NK-92 (cell line): ENCODE data around the gene CD101.
"Not testable (repeated sequence)": the region's sequence is repeated elsewhere in the genome, so short reads cannot be mapped to it uniquely, and the experiment has no call there.

Source experiments
- DNase-seq: peaks from one replicate; lab custom pipeline; 2025; ENCODE audit not compliant: unreplicated experiment; lab: John Stamatoyannopoulos, UW

Gene CD101, protein sequence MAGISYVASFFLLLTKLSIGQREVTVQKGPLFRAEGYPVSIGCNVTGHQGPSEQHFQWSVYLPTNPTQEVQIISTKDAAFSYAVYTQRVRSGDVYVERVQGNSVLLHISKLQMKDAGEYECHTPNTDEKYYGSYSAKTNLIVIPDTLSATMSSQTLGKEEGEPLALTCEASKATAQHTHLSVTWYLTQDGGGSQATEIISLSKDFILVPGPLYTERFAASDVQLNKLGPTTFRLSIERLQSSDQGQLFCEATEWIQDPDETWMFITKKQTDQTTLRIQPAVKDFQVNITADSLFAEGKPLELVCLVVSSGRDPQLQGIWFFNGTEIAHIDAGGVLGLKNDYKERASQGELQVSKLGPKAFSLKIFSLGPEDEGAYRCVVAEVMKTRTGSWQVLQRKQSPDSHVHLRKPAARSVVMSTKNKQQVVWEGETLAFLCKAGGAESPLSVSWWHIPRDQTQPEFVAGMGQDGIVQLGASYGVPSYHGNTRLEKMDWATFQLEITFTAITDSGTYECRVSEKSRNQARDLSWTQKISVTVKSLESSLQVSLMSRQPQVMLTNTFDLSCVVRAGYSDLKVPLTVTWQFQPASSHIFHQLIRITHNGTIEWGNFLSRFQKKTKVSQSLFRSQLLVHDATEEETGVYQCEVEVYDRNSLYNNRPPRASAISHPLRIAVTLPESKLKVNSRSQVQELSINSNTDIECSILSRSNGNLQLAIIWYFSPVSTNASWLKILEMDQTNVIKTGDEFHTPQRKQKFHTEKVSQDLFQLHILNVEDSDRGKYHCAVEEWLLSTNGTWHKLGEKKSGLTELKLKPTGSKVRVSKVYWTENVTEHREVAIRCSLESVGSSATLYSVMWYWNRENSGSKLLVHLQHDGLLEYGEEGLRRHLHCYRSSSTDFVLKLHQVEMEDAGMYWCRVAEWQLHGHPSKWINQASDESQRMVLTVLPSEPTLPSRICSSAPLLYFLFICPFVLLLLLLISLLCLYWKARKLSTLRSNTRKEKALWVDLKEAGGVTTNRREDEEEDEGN

DNA sequence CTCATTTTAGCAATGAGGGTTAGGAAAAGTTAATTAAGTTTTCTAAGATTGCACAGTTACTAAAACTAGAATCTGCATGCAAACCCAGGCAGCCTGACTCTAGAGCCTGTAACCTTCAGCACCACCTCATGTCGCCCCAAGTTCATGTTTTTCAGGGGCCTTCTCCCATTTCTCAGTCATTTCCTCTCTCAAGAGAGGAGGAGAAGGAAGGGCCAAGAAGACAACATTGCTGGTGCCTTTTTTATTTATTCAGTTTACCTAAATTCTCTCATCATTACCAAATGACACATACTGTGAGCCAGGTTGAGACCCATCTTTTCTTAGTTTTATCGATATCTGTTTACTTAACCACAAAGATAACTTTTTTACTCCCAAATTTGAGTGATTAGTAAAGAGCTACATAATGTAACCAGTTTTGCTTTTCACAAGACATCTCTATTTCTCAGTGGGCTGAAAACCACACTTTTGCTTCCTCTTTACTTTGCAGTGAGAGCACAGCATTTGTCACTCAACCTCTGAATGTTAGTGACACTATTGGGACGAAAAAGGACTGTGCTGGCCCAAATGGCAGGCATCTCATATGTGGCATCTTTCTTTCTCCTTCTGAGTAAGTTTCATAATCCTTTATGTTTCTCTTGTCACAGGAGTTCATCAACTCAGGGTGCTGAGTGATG is at the start of gene CD101:
TSS of gene CD101 (plus strand) at position 507 of the 674 bp plus-strand sequence. CDS start at position 565, 58 bp downstream.
- no peak for DNase-seq

DNA sequence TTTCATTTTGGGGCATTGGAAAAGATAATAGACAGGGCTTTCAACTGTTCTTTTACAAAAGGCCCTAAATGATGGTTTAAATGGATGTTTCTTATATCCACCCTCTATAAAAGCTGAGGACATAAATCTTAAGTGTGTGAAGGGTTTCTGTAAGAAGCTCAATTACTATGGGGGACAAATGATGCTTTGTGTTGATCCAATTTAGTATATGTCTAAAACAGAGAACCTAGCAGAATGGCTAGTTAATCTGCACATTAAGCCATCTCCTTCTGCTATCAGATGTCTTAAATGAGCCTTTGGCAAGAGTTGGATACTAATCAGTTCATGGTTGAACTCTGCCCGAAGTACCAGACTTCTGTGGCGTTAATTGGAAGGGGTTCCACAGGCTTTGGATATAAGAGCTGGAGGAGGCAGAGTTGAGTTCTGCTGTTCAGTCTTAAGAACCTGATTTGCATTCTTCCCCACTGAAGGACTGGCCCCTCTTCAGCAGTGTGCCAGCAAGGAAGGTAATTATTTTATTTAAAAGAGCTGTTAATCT is 48.8 kb upstream of the CD101 start:
- DNase-seq: no peak

- no peak for DNase-seq
Observed at GRCh38 chr1:116954440-116954839, 47.1 kb upstream of the CD101 start.

GRCh38 chr1:116956378-116956777 is 45.2 kb upstream of the CD101 start:
- DNase-seq: no peak

DNA sequence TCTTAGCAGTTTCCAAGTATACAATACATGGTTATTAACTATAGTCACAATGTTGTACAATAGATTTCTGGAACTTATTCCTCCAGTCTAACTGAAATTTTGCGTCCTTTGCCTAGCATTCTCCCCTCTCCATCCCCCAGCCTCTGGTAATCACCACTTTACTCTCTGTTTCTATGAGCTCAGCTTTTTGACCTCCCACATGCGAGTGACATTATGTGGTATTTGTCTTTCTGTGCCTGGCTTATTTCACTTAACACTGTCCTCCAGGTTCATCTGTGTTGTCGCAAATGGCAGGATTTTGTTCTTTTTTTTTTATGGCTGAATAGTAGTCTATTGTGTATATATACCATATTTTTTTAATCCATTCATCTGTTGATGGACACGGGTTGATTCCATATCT is 43.9 kb upstream of the CD101 start:
- no peak for DNase-seq

GRCh38 chr1:116958110-116958509 is 43.5 kb upstream of the CD101 start:
- no peak for DNase-seq

DNA sequence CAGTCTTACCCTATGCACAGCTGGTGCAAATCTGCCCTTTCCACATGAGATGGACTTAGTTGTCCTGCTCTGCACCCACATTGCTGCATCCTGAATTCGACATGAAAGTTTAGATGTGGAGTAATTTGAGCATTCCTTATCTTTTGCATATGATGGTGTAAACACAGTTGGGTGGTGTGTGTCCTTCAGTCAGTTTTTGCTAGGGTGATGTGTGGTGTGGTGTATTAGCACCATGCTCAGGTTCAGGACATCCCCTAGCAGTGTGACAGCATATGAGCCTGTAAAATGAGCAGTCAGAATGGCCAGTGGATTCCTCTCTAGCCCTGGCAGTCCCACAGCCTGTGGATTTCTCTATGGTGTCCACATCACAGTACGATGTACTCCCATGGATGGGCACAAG is 42.6 kb upstream of the CD101 start:
- DNase-seq: no peak

- DNase-seq: no peak
Observed at GRCh38 chr1:116961606-116962005, 40.0 kb upstream of the CD101 start.

DNA sequence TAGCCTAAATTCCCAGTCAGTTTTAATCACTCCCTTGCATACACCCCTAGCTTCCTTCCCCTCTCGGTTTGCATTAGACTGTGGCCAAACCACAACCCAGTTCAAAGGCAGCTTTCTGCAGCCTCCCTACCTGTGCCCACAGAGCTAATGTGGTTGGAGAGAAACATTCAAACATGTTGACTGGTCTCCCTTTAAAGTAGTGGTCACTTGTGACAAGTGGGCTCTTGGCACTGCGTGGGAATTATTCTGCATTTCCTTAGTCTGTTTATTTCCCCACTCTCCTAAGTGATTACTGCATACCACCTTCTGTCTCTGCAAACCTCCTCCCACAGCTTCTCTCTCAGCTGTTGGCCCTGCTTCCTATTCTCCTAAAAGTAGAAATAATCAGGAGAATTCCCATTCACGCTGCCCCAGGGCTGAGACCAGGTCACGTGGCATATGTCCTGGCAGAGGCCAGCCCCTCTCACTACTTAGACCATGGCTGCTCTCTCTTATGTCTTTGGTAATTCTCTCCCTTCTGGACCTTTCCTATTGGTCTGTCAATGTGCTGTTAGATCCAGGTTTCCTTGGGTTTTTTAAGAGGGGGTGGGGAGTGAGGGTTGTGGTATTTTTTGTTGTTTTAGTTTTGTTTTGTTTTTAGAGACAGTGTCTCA is 38.4 kb upstream of the CD101 start:
- no peak for DNase-seq

- no peak for DNase-seq
Observed at GRCh38 chr1:116966791-116967190, 34.8 kb upstream of the CD101 start.

GRCh38 chr1:116968724-116969123 is 32.8 kb upstream of the CD101 start:
- no peak for DNase-seq

GRCh38 chr1:116971258-116971860 is 30.2 kb upstream of the CD101 start:
- no peak for DNase-seq

DNA sequence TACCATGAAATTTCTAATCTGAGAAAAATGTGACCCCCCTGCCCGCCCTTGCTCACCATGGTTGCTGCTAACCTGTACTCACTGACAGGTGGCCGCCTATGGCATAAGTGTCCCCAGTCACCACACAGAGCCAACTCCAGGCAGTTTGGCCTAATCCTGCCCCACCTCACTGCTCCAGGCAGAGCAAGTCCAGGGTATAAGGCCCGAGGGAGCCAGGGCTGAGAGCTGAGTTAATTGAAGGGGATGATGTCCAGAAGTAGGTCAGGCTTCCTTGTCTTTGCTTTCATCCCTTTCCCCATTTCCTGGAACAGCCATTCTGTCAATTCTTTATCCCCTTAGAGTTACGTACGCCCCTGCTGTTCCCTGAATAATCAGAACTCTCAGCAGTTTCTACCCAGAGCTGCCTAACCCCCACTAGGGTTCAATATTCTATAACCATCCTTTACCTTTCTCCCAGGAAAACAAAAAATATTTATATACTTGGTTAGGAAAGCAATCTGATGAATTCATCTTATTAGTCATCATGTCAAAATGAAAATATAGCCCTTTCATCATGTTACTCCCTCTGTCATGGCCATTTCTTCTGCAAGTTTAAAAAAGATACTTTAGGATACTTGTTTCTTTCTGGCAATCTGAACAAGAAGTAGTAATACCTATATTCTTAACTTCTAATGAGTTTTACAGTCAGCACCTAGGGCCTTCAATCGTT is 29.4 kb upstream of the CD101 start:
- DNase-seq: no peak

DNA sequence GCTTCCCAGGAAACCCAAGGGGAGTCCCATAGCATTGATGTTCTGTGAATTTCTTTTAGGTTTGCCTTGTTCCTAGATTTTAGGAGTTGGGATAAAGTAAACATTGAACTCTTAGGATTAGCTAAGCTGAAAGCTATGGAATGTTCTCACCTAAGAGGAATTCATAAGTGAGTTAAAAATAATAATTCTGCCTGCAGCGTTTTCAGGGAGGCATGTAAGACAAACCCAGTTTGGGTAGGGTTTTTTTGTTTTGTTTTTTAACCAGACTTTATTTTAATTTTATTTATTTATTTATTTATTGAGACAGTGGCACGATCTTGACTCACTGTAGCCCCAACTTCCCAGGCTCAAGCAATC is 28.9 kb upstream of the CD101 start:
- no peak for DNase-seq

DNA sequence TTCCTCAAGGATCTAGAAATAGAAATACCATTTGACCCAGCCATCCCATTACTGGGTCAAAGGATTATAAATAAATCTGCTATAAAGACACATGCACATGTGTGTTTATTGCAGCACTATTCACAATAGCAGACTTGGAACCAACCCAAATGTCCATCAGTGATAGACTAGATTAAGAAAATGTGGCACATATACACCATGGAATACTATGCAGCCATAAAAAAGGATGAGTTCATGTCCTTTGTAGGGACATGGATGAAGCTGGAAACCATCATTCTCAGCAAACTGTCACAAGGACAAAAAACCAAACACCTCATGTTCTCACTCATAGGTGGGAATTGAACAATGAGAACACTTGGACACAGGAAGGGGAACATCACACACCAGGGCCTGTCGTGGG is 21.3 kb upstream of the CD101 start:
- DNase-seq: not testable (repeated sequence)

GRCh38 chr1:116981521-116982037 is 20.0 kb upstream of the CD101 start:
- DNase-seq: no peak

- DNase-seq: no peak
Observed at GRCh38 chr1:116982319-116983004, 19.1 kb upstream of the CD101 start.

GRCh38 chr1:116983112-116983511 is 18.4 kb upstream of the CD101 start:
- no peak for DNase-seq

DNA sequence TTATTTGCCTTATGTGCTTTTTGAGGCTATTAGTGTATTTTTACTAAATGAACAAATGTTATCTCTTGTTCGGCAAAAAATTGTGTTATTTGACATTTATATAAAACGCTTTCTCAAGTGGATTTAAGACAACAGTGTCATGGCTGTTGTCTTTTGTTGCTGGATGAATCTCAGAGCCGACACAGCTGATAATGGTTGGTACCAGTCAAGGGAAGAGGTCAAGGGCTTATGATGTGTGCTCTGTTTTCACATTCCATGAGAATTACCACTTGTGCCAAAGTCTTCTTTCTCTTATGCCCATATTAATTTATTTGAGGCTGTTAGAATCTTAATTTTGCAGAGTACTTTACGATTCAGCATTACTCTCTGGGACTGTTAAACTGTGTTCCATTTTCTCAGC is 17.9 kb upstream of the CD101 start:
- DNase-seq: no peak
